Hindlimb muscle (tissue), 1 donor: Measurements from ENCODE around the gene TULP4. TPM values are rescaled to one million over a fixed set of nuclear protein-coding genes. Genes with fewer than 3 reads are reported as not detected.
"Not testable (repeated sequence)": the region's sequence is repeated elsewhere in the genome, so short reads cannot be mapped to it uniquely, and the experiment has no call there.

Experiments
- DNase-seq: peaks from one replicate; pipeline ENCODE4 v3.0.0-alpha.2; 2013
- polyA plus RNA-seq: library from polyadenylated mRNA; unstranded; fragments of 120-200 nt; gene quantifications from one replicate; pipeline ENCODE4 v1.2.1, GENCODE V29; 2013; ENCODE audit not compliant: insufficient read length

The TULP4 gene
- 21.4 TPM for polyA plus RNA-seq

GRCh38 chr6:158312165-158312564 lies at the start of gene TULP4:
Gene TULP4 (plus strand): TSS chr6:158312465. CDS start chr6:158314017, 1,552 bp downstream.
- DNase-seq: no peak

- DNase-seq: no peak
These were observed 49.5 kb upstream of the TULP4 start for GRCh38 chr6:158262755-158263154.

GRCh38 chr6:158264180-158264579 lies 48.1 kb upstream of the TULP4 start:
- no peak for DNase-seq

DNA sequence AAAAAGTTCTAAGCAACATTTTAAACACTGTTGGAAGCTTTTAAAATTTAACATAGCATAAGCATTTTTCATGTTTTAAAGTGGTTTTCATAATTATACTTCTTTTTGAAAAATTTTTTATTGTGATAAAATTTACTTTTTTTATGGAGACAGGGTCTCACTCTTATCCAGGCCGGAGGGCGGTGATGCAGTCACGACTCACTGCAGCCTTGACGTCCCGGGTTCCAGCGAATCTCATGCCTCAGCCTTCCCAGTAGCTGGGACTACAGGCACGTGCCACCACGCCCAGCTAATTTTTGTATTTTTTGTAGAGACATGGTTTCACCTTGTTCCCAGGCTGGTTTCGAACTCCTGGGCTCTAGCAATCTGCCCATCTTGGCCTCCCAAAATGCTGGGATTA lies 46.1 kb upstream of the TULP4 start:
- DNase-seq: no peak

GRCh38 chr6:158268361-158269147 lies 43.7 kb upstream of the TULP4 start:
- DNase-seq: no peak

- no peak for DNase-seq
These were observed 42.6 kb upstream of the TULP4 start for GRCh38 chr6:158269657-158270056.

- DNase-seq: no peak
These were observed 41.7 kb upstream of the TULP4 start for GRCh38 chr6:158270389-158271127.

DNA sequence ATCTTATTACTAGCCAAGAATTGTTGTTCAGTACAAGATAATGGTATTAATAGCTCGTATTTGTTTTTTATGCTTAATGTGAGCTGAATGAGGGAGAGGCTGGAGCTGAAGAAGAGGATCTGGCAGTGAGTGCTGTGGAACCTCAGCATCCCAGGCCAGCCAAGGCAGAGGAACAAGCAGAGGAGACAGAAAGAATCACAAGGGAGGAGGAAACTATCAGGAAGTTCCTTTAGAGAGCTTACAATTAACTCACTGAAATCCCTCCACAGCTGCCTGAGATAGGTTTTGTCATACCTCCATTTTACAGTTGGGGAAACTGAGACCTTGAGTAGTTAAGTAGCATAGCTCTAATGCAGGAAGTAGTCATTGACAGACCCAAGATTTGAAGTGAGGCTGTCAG lies 39.9 kb upstream of the TULP4 start:
- DNase-seq: no peak

DNA sequence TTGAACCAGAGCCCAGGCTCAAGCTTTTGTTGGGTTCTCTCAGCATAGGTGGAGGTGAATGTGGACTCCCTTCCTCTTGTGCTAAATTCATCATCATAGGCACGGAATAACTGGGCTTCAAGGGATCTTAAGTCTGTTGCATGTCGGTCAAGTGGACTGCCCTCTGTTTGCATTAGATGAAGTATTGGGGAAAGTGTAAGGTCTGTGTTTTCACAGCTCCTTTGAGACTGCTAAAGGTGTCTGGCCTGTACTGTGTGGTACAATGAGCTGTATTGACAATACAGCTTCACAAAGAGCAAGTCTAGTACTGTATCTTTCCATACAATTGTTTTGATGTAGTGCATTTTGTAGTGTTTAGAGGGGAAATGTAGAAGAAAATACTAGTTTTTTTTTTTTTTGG lies 34.3 kb upstream of the TULP4 start:
- DNase-seq: no peak

DNA sequence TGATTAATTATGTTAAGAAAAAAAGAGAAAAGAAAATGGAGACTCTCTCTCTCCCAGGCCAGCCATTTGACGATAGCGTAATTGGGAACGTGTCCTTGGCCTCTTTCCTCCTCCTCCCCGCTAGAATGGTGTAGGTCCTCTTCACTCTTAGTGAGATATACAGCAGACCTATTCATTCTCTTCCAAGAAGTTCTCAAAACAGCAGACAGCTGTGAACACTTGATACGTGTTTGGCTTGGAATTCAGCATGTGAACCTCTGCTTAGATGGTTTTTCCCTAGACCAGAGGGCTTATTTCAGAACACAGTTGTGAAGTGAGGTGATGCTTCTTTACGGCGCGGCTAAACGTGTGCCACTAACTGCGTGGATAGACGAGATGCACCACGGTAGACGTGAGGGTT lies 32.6 kb upstream of the TULP4 start:
- DNase-seq: peak; percentile 67

DNA sequence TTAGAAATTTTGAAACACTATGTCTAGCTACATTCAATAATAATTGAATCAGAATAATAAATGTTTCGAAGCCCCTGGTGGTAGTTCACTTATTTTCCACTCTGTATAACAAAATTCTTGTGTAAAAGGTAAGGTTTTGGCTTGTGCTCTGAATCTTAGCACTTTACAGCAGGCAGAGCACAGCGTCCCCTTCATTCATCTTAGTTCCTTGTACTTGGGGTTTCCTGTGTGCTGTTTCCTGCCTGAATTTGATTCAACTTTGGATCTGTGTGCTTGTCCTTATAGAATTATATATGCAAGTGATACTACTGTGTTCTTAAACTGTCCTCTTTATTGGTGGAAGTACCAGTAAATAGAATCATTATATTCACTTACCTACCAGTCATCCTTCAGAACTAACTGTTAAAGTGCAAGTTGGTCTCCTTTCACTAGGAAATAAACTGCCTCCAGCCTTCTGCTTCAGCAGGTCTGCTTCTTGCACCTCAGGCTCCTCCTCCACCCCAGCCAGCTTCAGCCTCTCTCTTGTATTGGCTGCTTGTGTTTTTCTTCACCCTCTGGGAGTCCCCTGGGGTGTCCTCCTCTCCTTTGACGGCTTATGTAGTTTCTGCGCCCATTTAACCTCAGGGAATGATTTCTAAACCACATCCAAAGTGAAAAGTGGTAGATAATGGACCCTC lies 28.8 kb upstream of the TULP4 start:
- no peak for DNase-seq

DNA sequence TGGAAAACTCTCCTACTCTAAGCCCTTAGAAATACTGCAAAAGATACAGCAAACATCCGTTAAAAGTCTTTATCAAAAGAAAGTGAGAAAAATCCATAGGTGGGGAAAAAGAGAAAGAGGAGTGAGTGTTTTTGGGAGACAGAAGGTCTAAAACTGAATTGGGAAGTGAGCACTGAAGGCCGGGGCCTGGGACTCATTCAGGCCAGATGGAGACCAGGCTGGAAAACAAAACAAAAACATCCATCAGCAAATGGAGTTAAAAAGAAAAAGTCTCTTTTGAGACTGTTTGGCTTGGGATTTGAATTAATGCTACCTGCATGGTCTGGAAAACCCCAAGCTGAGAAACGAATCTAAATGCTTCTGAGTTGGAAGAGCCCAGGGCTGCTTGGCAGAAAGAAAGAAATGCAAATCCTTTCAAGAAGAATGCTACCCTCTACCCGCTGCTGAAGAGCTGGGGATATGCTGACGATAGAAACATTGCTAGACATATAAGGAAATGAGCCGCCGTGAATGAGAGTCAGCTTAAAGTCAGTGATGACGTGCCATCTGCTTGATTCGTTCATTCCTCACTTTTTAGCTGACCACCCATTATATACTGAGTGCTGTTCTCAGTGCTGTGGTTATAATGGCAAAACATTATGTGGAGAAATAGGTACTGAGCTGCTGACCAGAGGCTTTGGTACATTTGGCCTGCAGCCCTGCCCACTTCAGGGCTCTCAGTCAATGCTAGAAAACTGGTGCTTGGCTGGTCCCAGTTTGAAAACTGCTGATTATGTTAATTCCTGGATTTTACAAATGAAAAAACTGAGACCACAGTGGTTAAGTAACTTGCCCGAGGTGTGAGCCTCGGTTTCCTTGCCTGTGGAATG lies 28.0 kb upstream of the TULP4 start:
- DNase-seq: peak; percentile 38

DNA sequence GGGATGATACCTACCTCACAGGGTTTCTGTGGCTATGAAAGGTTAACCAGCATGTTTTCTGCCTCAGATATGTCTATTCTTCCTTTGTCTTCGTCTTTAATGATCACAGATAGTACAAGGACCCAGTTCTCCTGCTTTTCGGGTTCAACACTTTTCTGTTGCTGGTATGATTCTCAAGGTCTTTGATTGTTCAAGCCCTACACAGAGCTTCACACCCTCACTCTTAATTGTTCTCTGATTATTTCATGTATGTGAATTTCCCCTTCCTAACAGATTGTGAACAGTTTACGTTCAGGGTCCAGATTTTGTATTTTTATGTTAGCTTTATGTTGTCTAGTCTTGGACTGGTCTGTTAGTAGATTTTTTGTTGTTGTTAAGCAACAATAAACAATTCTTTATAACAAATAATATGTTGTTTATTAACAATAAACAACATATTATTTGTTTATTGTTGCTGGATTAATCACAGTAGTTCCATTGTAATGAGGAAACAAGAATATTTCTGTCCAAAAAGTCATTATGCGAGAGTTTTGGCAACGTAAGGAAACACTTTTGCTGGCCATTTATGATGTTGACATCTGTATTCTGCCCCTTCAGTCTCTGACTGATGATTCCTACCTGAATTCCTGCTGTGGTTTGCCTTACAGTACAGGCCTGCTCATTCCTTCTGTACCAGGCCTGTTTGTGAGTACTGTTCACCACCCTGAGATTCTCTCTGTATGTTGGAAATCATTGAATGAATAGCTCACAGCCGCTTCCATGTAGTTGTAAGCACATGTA lies 27.2 kb upstream of the TULP4 start:
- DNase-seq: no peak

DNA sequence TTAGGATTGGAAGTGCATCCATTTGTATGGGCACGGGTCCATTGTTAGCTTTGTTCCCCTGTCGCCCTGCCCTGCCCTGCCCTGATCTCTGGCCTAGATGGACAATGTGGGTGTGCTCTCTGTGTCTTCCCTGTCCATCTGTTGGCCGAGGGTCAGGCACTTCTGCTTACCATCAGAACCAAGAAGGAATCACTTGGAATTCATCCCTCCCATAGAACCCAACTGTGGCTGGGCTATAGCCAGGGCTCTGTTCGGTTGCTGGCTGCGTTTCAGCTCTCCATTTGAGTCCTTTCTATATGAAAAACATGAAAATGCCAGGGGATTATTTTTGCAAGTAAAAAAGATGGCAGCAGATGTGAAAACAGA lies 26.6 kb upstream of the TULP4 start:
- DNase-seq: no peak

DNA sequence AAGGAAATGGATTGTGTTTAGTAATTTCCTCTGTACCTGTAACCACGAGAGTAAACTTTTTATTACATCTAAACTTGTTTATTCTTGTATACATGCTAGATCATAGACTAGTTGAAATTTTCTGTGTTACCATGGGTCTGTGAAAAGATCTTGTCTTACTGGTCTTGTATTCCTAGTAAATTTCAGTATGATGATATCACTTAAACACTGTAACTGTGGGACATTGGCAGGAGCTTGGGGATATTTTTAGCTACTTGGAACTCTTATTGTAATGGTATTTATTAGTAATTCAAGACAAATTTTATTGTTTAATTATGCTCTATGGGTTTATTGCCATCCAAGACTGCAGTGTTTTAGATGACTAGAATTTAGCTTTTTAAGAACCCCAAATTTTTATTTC lies 25.9 kb upstream of the TULP4 start:
- peak; percentile 37 for DNase-seq

- no peak for DNase-seq
These were observed 25.2 kb upstream of the TULP4 start for GRCh38 chr6:158287047-158287446.

- no peak for DNase-seq
These were observed 22.2 kb upstream of the TULP4 start for GRCh38 chr6:158290040-158290439.

GRCh38 chr6:158290659-158291058 lies 21.6 kb upstream of the TULP4 start:
- no peak for DNase-seq

DNA sequence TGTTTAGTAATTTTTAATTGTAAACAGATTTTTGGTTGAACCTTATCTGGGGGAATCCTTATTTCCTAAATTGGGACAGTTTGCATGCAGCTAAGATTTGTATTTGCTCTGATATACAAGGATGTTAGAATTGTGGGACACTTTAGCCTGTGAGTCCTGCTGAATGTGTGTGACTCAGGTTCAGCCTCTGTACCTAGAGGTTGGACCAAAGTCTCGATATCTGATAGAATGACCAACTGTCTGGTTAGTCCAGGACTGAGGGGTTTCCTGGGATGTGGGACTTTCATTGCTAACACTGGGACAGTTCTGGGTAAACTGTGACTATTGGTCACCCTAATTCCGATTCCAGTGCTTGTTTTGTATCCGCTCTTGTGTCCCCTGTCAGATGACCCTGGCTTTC lies 20.2 kb upstream of the TULP4 start:
- no peak for DNase-seq

DNA sequence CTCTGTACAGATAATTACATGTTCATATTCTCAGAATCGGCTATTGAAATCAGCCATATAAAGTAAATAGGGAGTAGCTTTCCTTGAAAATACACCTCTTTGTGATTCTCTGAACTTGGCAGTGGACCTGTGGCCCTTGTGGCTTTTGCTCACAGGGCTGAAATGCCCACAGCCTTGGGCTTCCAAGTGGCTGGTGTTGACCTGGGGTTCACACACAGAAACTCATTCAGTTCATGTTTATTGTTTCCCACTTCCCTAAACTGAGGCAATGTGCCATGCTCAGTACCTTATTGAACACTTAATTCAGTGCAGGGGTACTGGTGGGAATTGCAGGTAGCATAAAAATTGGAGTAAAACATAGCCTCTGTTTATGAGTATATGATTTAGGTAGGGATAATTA lies 19.1 kb upstream of the TULP4 start:
- DNase-seq: no peak

- DNase-seq: not testable (repeated sequence)
These were observed 16.1 kb upstream of the TULP4 start for GRCh38 chr6:158295976-158296853.
